Lung (tissue), 12 donors: ENCODE measurements around the gene PCDHA5. TPM values are rescaled to one million over a fixed set of nuclear protein-coding genes. Genes with fewer than 3 reads are reported as not detected.
A peak's percentile ranks its signal among the peaks of the same experiment; 100 is the strongest.
"Not testable (repeated sequence)": the region's sequence is repeated elsewhere in the genome, so short reads cannot be mapped to it uniquely, and the experiment has no call there.

Experiments used
- ATAC-seq: fragments of 200-7000 bp; cut with Tn5 transposase; one replicate; pipeline ENCODE4 v1.9.1; 2020; ENCODE audit warnings: moderate number of reproducible peaks; ENCODE audit not compliant: insufficient read depth, low FRiP score
- DNase-seq, 3 donors: peaks; one replicate each; pipeline ENCODE4 v3.0.0-alpha.2; 2013 to 2017
- H3K27ac ChIP-seq, 2 donors: one replicate each; pipeline ENCODE4 v1.5.1; 2013; ENCODE audit warnings: mild to moderate bottlenecking in 2 of 2, moderate library complexity in 2 of 2, control low read depth in 1 of 2, inconsistent platforms in 1 of 2, low read depth in 1 of 2, low read length in 1 of 2
- H3K27me3 ChIP-seq, 3 donors: one replicate each; pipeline ENCODE4 v1.5.1; 2013; ENCODE audit warnings: low read length in 2 of 3; ENCODE audit not compliant: control insufficient read depth in 3 of 3, insufficient read depth in 3 of 3
- H3K36me3 ChIP-seq, 4 donors: one replicate each; pipeline ENCODE4 v1.5.1; 2013; ENCODE audit warnings: low read length in 4 of 4, mild to moderate bottlenecking in 1 of 4, moderate library complexity in 1 of 4; ENCODE audit not compliant: control insufficient read depth in 4 of 4, insufficient read depth in 4 of 4
- H3K4me1 ChIP-seq, 5 donors: one replicate each; pipeline ENCODE4 v1.5.1; 2013; ENCODE audit warnings: low read length in 5 of 5, mild to moderate bottlenecking in 2 of 5, moderate library complexity in 1 of 5; ENCODE audit not compliant: control insufficient read depth in 5 of 5, insufficient read depth in 5 of 5
- H3K4me3 ChIP-seq: one replicate; pipeline ENCODE4 v1.5.1; 2013; ENCODE audit warnings: mild to moderate bottlenecking, control low read depth, moderate library complexity
- H3K9ac ChIP-seq, 2 donors: one replicate each; pipeline ENCODE4 v1.5.1; 2013; ENCODE audit warnings: low read length in 2 of 2, control low read depth in 1 of 2; ENCODE audit not compliant: insufficient read depth in 1 of 2
- H3K9me3 ChIP-seq, 4 donors: one replicate each; pipeline ENCODE4 v1.5.1; 2013; ENCODE audit warnings: low read length in 3 of 4, mild to moderate bottlenecking in 1 of 4, moderate library complexity in 1 of 4; ENCODE audit not compliant: control insufficient read depth in 4 of 4, insufficient read depth in 3 of 4
- WGBS, 2 donors: extraction: QIAGEN DNeasy Blood & Tissue Kit; methylation state at CpG; one replicate each; pipeline ENCODE4 v1.1.7; 2013; 5-methylcytosine and 5-hydroxymethylcytosine counted together
- polyA plus RNA-seq, 2 donors: library from polyadenylated mRNA; stranded (reverse); fragments of 200-250 nt; gene quantifications; one replicate each; pipeline ENCODE4 v1.2.1, GENCODE V29; 2013
- total RNA-seq, 2 donors: library from RNA; depleted of rRNA in 1 of 2; stranded (reverse); fragments of >200 nt in 1 of 2; gene quantifications; one replicate each; pipeline ENCODE4 v1.2.1, GENCODE V29; 2014 to 2021
- TF ChIP-seq, protein P1 (sequence below): IDR thresholded peaks from 2 replicates; pipeline ENCODE4 v1.5.1; 2012; ENCODE audit warnings: mild to moderate bottlenecking; ENCODE audit errors: control extremely low read depth, extremely low read depth
- donor health status: control.
- donor health status: control.
- donor health status: Bipolar disorder and iron deficiency.
- donor health status: healthy.
- donor health status: DM: yes; HTN: yes; CAD: no.

The PCDHA5 gene
- total and polyA plus RNA-seq, 4 donors, result 0.10 to 0.46 (median 0.34) TPM; not detected in 1

DNA sequence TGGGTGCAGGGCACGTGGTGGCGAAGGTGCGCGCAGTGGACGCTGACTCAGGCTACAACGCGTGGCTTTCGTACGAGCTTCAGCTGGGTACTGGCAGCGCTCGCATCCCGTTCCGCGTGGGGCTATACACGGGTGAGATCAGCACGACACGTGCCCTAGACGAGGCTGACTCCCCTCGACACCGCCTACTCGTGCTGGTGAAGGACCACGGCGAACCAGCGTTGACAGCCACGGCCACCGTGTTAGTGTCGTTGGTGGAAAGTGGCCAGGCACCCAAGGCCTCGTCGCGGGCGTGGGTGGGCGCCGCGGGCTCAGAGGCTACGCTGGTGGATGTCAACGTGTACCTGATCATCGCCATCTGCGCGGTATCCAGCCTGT lies 24.7 kb upstream of the PCDHA5 start:
- DNase-seq (no peak), ATAC-seq (no peak)
- no peak overlapping the region for H3K27ac ChIP-seq
- no peak overlapping the region for H3K4me3 ChIP-seq
- 55 to 64% methylated on average over 35 to 39 of the region's 39 CpGs for WGBS, 2 donors
- TF ChIP-seq, protein P1, sequence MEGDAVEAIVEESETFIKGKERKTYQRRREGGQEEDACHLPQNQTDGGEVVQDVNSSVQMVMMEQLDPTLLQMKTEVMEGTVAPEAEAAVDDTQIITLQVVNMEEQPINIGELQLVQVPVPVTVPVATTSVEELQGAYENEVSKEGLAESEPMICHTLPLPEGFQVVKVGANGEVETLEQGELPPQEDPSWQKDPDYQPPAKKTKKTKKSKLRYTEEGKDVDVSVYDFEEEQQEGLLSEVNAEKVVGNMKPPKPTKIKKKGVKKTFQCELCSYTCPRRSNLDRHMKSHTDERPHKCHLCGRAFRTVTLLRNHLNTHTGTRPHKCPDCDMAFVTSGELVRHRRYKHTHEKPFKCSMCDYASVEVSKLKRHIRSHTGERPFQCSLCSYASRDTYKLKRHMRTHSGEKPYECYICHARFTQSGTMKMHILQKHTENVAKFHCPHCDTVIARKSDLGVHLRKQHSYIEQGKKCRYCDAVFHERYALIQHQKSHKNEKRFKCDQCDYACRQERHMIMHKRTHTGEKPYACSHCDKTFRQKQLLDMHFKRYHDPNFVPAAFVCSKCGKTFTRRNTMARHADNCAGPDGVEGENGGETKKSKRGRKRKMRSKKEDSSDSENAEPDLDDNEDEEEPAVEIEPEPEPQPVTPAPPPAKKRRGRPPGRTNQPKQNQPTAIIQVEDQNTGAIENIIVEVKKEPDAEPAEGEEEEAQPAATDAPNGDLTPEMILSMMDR, result no peak
- no peak overlapping the region for H3K9ac ChIP-seq
- no peaks in the 10 kb centered on the region for H3K36me3 ChIP-seq
- H3K4me1 ChIP-seq, result no peaks in the 10 kb centered on the region
- H3K9me3 ChIP-seq, result peaks cover 0 to 25% (median 13%) of the 10 kb centered on the region in 4 donors
- peaks cover 0 to 3% (median 0%) of the 10 kb centered on the region in 3 donors for H3K27me3 ChIP-seq

DNA sequence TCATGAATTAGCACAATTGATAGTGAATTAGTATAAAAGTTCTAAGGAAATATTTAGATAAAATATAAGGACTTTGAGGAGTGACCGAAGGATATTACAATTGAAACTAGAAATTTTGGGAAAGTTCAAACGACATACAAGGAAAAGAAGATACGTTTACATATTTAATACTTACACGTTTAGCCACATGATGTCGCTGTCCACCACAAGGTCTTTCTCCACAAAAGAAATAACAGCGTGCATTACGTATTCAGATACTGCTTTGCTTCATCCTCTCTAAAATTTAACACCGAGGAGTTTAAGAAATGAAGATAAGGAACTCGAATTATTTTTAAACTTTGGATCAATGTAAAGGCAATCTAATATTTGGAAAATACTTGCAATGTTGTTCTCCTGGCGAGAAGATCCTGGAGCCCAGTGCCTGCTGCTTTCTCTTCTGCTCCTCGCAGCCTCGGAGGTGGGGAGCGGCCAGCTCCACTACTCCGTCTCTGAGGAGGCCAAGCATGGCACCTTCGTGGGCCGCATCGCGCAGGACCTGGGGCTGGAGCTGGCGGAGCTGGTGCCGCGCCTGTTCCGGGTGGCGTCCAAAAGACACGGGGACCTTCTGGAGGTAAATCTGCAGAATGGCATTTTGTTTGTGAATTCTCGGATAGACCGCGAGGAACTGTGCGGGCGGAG lies 20.5 kb upstream of the PCDHA5 start, which contains the start of gene PCDHA3:
PCDHA3 (plus strand) TSS at position 242 of the 678 bp plus-strand sequence.
- Histone ChIP-seq H3K27me3 (no peaks in the 10 kb centered on the region), H3K9ac (no peak within 1 kb of the TSS), H3K27ac (no peak within 1 kb of the TSS), H3K4me1 (peaks cover 0 to 2% (median 0%) of the 10 kb centered on the region in 5 donors), H3K4me3 (peak within 1 kb of the TSS; percentile 16), H3K9me3 (peaks cover 0 to 31% (median under 1%) of the 10 kb centered on the region in 4 donors), H3K36me3 (no peaks in the 10 kb centered on the region)
- WGBS, 2 donors, result 18 to 19% methylated on average over 29 of the region's 29 CpGs
- DNase-seq (peak in 2 of 3 donors; percentile 16 to 45), ATAC-seq (no peak)
- TF ChIP-seq, protein P1, result no peak

DNA sequence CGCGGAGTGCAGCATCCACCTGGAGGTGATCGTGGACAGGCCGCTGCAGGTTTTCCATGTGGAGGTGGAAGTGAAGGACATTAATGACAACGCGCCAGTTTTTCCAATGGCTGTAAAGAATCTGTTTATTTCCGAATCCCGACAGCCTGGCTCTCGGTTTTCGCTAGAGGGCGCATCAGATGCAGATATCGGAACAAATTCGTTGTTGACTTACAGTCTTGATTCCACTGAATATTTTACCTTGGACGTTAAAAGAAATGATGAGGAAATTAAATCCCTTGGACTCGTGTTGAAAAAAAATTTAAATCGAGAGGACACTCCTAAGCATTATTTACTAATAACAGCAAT lies 19.9 kb upstream of the PCDHA5 start:
- no peak for ATAC-seq
- WGBS, 2 donors, result 12 to 17% methylated on average over 16 of the region's 16 CpGs
- Histone ChIP-seq H3K27ac (no peak overlapping the region), H3K27me3 (no peaks in the 10 kb centered on the region), H3K4me1 (peaks cover 0 to 2% (median 0%) of the 10 kb centered on the region in 5 donors), H3K9me3 (peaks cover 0 to 26% (median 0%) of the 10 kb centered on the region in 4 donors), H3K4me3 (no peak overlapping the region), H3K9ac (no peak overlapping the region), H3K36me3 (no peaks in the 10 kb centered on the region)
- TF ChIP-seq, protein P1, result no peak
- DNase-seq, result no peak

DNA sequence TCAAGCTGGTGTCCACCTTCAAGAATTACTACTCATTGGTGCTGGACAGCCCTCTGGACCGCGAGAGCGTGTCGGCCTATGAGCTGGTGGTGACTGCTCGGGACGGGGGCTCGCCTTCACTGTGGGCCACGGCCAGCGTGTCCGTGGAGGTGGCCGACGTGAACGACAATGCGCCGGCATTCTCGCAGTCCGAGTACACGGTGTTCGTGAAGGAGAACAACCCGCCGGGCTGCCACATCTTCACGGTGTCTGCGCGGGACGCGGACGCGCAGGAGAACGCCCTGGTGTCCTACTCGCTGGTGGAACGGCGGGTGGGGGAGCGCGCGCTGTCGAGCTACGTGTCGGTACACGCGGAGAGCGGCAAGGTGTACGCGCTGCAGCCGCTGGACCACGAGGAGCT lies 19.0 kb upstream of the PCDHA5 start:
- not testable (repeated sequence) for H3K27me3 ChIP-seq, H3K36me3 ChIP-seq, H3K9ac ChIP-seq, H3K4me3 ChIP-seq, DNase-seq, H3K27ac ChIP-seq, H3K4me1 ChIP-seq, ATAC-seq
- 45 to 53% methylated on average over 45 of the region's 45 CpGs for WGBS, 2 donors
- peaks cover 0 to 23% (median 0%) of the 10 kb centered on the region in 4 donors for H3K9me3 ChIP-seq
